ENCODE results near the gene FAP.

DNA sequence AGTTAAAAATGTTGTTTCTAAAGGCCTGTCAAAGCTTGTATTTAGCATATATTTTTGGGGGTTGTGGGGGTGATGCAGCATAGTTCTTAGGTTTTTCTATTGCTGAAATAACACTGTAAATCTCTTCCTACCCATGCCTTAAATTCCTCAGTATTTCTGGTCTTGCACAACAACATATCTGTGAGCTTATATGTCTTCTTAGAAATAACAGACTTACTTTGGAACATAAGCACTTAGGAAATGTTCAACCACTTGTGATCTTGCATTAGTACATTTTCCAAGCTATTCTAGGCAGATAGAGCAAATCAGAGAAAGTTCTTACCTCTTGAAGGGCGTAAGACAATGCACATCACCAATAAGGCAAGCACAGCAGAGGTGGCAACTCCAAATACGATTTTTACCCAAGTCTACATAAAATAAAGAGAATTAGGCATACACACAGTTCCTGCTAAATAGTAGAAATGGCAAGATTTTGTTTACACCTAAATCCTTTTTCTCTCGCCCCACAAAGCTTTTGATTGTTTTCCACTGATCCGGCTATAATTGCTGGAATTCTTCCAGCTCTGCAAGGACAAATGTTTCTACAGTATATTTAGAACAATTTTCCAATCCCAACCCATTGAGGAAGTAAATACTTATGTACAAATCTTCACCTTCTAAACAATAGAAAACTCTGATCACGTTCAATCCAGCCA, 512 bp downstream of the FAP start:
- TF ChIP-seq, protein P1, sequence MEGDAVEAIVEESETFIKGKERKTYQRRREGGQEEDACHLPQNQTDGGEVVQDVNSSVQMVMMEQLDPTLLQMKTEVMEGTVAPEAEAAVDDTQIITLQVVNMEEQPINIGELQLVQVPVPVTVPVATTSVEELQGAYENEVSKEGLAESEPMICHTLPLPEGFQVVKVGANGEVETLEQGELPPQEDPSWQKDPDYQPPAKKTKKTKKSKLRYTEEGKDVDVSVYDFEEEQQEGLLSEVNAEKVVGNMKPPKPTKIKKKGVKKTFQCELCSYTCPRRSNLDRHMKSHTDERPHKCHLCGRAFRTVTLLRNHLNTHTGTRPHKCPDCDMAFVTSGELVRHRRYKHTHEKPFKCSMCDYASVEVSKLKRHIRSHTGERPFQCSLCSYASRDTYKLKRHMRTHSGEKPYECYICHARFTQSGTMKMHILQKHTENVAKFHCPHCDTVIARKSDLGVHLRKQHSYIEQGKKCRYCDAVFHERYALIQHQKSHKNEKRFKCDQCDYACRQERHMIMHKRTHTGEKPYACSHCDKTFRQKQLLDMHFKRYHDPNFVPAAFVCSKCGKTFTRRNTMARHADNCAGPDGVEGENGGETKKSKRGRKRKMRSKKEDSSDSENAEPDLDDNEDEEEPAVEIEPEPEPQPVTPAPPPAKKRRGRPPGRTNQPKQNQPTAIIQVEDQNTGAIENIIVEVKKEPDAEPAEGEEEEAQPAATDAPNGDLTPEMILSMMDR (IDR thresholded peaks at IDR 0.05): no peak
- TF ChIP-seq POLR2A (IDR thresholded peaks at IDR 0.05): no peak

All from testis (tissue), 2 donors.